GM12801 (cell line): ENCODE measurements around the gene WDR6.

Experiments
- CTCF ChIP-seq: IDR thresholded peaks from one replicate; pipeline ENCODE4 v1.5.1; 2011; ENCODE audit warnings: control low read depth; ENCODE audit not compliant: insufficient read length; ENCODE audit errors: extremely low read depth

WDR6 gene

GRCh38 chr3:48984663-48985062, 22.5 kb upstream of the WDR6 start:
- TF ChIP-seq CTCF = no peak

GRCh38 chr3:48985831-48986376, 21.3 kb upstream of the WDR6 start:
- TF ChIP-seq CTCF = no peak

- no peak for TF ChIP-seq CTCF
These were observed 17.9 kb upstream of the WDR6 start for GRCh38 chr3:48989126-48989795.

GRCh38 chr3:48989796-48990635, 17.2 kb upstream of the WDR6 start, which contains the start of gene P4HTM:
Gene P4HTM (plus strand): TSS chr3:48990241. CDS start chr3:48990257, 16 bp downstream.
- no peak for TF ChIP-seq CTCF

- TF ChIP-seq CTCF = no peak
These were observed 16.3 kb upstream of the WDR6 start for GRCh38 chr3:48990636-48991469.

- TF ChIP-seq CTCF = no peak
These were observed 15.2 kb upstream of the WDR6 start for GRCh38 chr3:48991851-48992545.
